ENCODE measurements around the gene LYSMD4.

Gene LYSMD4

DNA sequence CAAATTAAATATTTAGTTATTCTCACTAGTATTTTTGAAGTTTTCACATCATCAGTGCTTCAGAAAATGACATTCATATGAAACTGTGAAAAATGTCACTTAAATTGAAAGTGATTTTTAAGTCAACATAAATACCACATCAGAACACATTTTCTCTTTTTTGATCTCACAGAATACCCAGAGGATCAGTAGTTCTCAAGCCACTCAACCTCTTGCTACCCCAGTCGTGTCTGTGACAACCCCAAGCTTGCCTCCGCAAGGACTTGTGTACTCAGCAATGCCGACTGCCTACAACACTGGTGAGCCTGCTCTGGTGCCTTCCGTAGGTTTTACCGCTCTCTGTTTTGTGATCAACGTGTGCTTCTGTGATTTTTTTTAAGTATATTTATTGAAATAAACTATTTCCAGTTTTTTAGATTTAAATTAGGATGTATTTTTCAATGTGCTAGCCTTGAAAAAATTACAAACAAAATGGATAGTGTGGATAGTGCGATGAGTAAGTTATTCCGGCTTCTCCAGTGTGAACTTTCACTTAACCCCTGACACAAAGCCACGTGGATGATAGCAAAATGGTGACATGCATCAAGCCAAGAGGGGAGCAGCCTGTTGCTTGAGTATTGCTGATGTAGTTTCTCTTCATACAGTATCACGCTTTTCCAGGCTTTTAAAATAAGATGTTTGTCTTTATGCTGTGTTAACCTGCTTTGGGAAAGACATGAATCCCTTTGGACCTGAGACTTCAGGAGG lies 26.5 kb downstream of the LYSMD4 start:
- no peak for DNase-seq (ENCODE audit: low read depth in 2 of 2)

DNA sequence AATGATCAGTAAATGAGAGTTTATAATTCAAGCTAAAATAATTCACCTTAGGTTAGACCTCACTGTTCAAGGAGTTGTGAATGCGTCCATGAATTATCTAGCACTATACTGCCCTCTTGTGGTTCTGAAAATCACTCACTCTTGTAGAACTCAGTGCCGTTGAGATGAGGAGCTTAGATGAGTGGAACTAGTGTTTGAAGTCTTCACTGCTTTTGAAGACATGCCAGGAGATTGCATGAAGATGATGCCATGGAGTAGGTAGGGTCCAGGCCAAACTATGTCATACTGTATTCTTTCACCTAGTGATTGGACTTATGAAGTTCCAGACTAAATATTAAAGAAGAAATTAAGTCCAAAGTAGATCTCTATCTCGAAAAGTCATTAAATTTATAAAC lies 28.8 kb downstream of the LYSMD4 start:
- no peak for DNase-seq (ENCODE audit: low read depth in 2 of 2)

DNA sequence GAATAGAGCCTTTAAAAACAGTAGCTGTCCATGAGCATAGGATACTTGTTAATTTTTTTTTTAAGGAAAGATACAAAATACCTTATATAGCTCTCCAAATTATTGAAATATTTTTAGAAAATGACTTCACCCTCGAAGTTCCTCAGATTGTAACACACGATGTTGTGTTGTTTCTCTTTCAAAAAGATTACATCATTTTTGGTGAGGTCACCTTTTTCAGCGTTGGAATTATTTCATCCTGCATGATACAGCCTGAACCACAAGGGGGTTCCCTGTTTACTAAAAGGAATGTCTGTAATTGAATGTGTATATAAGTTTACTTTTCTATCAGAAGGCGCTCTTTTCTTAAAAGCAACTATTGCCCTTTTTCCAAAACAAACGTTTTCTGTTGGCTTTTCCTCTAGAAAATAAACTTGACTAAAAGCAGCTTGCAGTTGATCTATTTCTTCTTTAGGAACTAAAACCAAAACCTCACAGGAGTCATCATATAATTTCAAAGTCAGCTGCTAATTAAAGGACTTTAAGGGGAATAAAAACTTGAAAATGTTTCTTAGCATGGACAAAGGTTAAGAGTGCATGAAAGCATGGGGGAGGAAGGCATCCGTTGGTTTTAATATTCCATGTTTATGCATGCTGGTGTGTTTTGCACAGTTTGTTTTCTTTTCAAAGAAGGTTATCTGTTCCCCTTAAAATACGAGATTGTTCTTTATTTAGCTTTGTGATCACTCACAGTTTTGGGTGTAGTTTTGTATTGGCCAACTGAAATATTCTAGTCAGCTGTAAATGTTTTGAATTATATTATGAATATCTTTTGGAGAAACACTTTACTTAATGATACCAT lies 29.4 kb downstream of the LYSMD4 start:
- DNase-seq (ENCODE audit: low read depth in 2 of 2): no peak

DNA sequence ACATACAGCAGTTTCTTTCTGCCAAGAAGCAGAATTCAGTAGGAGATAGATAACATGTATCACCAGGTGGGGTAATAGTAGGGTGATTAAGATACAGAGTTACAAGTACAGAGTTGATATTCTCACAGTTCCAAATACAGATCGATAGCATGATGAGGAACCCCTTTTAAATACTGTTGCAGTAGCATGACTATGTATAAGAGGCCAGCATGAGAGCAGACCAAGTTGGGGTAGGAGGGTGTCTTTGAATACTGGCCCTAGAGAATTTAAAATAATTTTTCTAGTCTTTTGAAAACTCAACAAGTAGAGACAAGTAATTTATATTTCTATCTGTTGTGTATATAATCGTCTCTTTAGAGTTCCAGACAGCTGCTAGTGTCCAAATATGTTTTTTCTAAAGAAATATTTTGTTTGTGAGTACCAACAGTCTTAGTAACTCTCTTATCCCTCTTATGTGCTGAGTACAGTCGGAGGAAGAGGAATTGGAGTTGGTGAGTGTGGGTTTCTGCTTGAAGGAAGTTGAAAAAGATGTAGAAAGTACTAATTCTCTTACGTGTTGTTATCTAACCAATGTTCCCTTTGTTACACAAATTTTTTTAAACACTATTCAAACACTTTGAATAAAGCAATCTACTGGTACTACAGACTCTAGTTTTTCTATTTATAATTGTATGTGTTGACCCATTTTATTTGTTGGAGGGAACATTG lies 30.2 kb downstream of the LYSMD4 start:
- DNase-seq (ENCODE audit: low read depth in 2 of 2): no peak

DNA sequence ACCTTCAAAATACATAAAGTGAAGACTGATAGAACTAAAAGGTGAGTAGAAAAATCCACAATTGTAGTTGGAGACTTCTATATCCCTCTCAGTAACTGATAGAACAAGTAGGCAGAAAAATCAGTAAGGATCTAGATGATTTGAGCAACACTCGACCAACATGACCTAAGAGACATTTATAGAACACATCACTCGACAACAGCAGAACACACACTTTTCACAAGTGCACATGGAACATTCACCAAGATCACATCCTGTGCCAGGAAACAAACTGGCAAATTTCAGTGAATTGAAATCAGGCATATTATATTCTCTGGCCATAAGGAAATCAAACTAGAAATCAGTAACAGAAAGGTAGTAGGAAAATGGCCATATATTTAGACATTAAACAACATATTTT lies 37.1 kb downstream of the LYSMD4 start:
- DNase-seq (ENCODE audit: low read depth in 2 of 2): no peak

DNA sequence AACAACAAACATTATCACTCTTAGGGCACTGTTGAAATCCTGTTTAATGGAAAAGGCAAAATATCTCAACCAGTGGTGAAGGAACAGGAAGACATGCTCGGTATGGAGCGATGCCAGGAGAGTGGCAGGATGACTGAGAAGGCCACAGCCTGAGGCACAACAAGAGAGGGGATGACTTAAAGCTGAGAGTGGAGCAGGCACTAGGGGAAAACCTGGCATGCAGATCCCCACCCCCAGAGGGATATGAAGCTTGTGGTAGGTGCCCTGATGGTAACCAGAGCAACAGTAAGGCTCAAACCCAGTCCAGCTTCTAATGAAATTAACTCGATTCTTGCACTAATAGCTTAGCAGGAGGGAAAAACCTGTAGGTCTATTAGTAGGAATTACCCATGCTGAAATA lies 40.4 kb downstream of the LYSMD4 start:
- DNase-seq (ENCODE audit: low read depth in 2 of 2): no peak

DNA sequence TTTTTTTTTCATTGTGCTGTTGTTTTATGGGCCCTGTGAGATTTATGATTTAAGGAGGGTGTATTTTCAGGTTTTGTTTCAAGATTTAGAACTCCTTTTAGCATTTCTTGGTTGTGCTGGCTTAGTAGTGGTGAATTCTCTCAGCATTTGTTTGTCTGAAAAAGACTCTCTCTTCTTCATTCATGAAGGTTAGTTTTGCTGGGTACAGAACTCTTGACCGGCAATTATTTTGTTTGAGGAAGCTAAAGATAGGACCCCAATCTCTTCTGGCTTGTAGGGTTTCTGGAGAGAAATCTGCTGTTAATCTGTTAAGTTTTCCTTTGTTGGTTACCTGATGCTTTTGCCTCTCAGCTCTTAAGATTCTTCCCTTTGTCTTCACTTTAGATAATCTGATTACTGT lies 46.9 kb downstream of the LYSMD4 start:
- DNase-seq (ENCODE audit: low read depth in 2 of 2): no peak

DNA sequence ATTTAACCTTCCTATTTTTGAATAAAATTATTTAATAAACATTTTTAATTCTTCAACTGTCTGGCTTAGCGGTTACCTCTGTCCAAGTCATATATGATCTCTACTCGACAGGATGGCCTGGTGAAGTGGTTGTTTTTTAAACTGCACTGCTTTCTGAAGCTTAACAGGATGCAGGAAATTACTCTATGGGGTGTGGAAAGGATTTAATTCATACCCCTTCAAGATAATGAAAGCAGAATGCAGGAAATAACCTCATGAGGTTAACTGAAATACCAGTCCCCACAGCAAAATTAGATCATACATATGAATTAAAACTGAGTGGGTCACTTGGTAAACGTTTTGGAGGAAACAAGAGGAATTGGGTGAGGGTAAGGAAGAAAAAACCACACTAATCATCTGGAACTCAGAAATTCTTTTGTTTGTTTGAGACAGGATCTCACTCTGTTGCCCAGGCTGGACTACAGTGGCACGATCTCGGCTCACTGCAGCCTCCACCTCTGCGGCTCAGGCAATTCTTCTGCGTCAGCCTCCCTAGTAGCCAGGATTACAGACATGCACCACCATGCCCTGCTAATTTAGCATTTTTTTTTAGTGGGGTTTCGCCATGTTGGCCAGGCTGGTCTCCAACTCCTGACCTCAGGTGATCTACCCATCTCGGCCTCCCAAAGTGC lies 50.1 kb downstream of the LYSMD4 start:
- no peak for DNase-seq (ENCODE audit: low read depth in 2 of 2)

DNA sequence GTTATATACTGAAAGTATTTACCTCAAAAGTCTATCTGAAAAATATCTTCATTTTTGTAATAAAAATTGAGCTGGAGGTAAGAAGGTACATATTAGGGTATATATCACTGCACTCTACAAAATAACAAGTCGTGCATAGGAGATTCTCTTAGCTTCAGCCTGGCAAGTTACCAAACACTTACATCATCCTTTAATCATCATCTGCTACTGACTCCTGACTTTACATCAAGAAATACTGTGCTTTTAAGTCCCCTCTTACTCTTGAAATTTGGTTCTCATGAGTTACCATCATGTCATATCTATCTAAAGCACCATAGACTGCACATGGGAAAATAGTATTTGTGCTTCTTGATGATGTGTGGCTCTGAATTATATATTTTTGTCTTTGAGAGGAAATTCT lies 50.8 kb downstream of the LYSMD4 start:
- DNase-seq (ENCODE audit: low read depth in 2 of 2): no peak

DNA sequence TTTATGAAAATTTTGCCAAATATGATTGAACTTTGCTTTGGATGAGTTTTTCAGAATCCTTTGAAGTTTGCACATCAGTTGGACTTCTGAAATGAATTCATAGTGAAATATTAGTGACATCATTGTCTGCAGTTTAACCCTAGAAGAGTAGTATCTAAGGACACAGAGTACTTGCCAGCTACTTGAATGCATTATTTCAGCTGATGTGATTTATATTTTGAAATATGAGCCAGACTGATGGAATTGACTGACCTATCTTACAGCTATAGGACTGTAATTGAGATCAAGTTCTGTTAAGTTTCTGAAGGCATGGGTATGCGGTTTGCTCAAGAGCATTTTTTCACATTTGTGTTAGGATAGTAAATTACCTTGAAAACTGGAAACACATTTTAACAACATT lies 51.2 kb downstream of the LYSMD4 start:
- no peak for DNase-seq (ENCODE audit: low read depth in 2 of 2)

DNA sequence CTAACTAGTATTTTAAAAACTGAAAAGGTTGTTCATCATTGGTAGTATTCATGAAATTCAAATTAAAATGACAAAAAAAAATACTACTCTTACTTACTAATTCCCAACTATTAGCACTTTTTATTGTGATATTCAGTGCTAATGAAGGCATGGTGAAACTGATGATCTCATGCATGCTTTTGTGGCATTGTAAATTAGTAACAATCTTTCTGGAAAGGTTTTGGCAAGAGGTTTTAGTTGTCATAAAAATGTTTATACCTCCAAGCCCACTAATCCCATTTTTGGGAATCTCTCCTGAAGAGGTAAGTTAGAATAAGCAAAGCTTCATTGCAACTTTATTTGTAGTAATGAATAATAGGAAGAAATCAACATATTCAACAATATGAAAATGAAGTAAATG lies 53.0 kb downstream of the LYSMD4 start:
- no peak for DNase-seq (ENCODE audit: low read depth in 2 of 2)

DNA sequence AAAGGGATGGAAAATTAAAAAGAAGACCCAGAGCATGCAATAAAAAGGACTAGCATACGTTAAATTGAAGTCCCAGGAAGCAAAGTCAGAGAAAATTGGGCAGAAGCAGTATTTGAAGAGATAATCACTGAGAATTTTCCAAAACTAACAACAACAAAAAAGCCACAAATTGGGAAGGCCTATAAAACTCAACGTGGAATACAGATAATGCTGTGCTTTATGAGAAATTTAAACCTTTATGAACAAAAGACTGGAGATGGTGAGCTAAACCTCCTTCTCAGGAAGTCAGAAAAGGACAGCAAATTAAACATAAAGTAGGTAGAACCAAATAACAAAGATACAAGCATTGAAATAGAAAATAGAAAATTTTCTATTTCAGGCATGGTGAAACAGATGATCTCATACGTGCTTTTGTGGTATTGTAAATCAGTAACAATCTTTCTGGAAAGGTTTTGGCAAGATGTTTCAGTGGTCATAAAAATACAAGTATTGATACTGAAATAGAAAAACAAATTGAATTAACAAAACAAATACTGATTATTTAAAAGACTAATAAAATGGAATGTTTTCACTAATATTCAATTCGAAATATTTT lies 55.6 kb downstream of the LYSMD4 start:
- DNase-seq (ENCODE audit: low read depth in 2 of 2): no peak
